Stimulated activated CD4-positive, alpha-beta T cell treated with anti-CD3 and anti-CD28 coated beads, TNF-alpha, amount 100 ng/mL, for 4 hours (primary cell): ENCODE measurements around the gene FYCO1.
A peak's percentile ranks its signal among the peaks of the same experiment; 100 is the strongest.

ENCODE experiments used
- DNase-seq, 3 experiments: peaks; one replicate each; pipeline ENCODE4 v3.0.0-alpha.2; 2020; ENCODE audit warnings: low read depth in 3 of 3

FYCO1 gene

DNA sequence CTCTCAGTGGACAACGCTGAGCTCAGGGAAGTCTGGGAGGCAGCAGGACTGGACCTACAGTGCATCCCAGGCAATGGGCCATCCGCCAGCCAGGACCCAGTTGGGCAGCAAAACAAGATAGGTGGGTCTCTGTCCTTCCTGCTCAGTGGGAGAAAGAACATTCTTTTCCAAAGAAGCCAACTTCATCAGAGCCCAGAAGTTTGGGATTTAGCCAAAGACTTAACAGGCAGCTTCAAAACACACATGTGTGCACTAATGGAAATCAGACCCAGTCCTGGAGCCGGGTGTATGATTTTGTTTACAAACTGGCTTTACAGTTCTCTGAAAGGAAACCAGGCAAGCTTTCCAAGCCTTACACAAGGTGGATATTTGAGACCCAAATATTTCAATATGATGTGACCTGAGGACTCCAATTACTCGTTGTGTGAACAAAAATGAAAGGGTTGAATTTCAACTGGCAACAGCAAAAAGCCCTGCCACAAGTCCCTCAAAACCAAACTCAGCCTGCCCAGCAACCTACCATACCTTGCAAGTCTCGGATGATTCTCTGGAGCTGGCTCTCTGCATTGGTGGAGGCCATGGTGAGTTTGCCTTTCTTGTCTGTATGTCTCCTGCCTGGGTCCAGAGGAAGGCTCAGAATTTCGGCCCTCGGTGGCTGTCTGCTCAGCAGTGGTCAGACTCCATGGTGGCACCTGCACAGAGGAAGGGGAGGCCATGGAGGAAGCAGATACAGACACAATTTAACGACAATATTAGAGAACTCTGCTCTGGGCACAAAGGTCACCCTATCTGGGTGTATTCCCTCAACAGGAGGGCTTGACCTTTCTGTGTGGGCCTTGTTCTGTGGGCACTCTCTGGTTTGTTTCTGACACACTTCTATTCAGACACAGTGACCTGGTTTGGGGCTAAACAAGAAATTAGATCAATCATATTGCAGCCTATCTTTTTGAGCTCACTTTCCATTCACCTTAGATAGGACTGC, 11.0 kb downstream of the FYCO1 start:
- no peak for DNase-seq

DNA sequence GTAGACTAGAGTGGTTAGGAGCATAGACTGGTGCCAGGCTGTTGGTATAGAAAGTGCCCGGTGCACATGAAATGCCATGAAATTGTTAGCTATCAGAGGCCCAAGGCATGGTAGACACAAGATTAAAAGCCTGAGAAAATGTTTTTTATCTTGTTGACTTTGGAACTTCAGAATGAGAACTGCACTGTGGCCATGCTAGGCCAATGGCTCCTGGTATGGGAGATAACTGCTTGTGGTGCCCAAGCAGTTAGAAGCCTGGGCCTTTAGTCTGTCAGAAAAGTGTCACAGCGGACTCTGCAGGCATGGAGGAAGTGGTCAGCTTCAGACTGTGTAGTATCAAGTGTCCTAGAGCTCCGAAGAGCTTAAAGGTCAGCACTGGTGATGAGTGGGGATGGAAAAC, 11.9 kb downstream of the FYCO1 start:
- no peak for DNase-seq

GRCh38 chr3:45981346-45982074, 14.1 kb downstream of the FYCO1 start:
- no peak for DNase-seq

GRCh38 chr3:45980819-45981218, 14.8 kb downstream of the FYCO1 start:
- no peak for DNase-seq

DNA sequence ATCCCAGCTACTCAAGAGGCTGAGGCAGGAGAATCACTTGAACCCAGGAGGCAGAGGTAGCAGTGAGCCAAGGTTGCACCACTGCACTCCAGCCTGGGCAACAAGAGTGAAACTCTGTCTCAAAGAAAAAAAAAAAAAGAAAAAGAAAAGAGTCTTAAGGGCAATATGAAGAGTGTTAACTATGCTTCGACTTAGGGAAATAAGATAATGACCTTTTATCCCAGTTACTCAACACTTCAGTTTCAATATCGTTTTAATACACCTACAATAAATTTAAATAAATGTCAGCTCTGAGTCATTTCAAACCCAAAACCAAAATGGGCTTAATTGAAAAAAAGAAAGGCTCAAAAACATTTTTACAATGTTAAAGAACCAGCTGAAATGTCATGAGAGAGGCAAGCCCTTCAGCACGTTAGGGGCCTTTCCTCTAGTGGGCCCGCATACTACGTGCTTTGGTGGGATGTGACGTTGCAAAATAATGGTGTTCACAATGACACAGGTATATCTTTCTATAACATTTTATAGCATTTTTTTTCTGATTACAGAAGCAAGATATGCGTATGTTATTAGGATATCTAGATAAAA, 15.3 kb downstream of the FYCO1 start:
- no peak for DNase-seq

GRCh38 chr3:45979378-45979777, 16.2 kb downstream of the FYCO1 start:
- no peak for DNase-seq

- peak in 1 of 3 experiments; percentile 30 for DNase-seq
These were observed 17.4 kb downstream of the FYCO1 start for GRCh38 chr3:45978006-45978761.

DNA sequence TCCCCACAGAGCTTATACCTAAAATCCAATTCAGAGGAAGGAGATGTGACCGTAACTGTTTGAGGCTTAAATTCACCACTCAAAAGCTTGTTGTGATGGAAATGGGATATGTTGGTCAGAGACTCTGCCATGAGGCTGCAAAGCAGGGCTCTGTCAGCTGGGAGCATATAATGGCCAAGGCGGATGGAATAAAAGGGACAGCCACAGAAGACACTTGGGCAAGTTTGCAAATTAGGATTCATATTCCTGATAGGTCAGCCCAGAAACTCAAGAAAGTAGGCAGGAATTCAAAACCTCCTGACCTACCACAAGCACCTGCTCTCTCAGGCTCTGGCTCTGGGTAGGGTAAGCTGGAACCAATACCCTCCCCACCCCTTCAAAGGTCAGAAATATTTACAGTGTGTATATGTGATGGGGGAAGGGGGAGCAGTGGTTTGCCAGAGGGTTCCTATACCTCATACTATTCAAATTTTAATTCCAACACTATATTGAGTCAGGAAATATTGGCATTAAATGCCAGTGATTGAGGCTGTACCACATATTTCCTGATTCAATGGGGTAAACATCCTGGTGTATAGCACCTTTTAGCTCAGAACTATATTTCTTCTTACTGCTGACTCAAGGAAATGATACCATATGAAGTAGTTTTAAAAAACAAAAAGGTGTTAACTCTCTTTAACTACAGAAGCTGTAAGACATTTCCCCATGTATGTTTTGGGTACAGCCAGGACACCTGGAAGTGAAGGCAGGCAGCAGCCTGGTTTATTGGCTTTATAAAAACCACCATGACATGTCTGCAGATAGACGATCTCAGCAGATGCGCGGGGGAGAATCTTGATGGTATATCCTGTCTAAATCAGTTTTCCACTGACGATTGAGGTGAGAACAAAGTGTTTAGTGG, 19.2 kb downstream of the FYCO1 start:
- no peak for DNase-seq

GRCh38 chr3:45975686-45976085, 19.9 kb downstream of the FYCO1 start:
- no peak for DNase-seq

DNA sequence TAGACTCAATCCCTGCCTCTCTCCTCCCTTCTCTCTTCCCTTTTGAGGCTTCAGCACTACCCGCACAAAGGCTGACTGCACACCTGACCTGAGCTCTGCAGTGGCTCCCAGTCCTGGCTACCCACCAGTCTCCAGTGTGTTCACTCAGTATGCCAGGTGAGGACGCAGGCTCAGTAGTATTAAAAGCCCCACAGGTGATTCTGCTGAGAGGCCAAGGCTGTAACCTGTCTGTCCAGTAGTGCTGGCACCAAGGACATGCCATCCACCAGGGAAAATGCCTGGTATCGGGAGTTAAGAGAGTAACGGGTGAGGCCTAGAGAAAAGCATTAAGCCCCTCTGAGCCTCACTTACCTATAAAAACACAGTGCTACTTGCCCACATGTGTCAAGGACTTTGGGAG, 20.9 kb downstream of the FYCO1 start:
- no peak for DNase-seq

GRCh38 chr3:45972534-45973402, 22.9 kb downstream of the FYCO1 start:
- no peak for DNase-seq

- no peak for DNase-seq
These were observed 25.7 kb downstream of the FYCO1 start for GRCh38 chr3:45969953-45970352.

DNA sequence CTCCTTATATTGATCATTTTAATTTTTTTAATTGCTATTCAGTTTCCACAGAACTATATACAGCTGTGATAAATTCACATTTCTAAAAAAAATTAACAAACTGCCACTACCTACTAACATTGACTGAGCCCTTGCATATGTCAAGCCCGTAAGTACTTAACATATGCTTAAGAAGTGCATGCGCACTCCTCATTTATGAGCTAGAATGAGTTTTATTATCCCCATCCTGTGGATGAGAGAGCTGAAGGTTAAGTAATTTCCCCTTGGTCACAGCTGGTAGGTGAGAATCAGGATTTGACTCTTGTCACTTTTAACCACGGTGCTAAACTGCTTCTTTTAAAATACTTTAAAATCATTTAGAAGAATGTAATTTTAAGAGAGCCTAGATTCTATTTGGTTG, 26.5 kb downstream of the FYCO1 start:
- DNase-seq: no peak

DNA sequence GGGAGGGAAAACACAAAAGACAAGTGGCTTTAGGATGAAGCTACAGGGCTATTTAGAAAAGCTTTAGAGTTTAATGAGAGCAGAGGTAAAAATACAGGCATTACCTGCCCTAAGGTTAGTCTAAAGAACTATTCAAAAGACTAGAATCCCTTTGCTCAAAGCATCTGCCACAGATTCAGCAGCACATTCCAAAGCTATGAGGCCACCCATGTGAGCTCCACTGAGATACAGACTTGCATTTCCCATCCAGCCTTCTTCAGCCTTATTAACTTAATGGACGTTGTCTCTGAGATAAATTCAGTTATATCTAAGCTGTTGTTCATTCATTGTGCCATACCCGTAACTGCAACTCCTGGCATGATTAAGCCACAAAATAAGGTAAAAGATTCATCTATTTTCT, 26.9 kb downstream of the FYCO1 start:
- no peak for DNase-seq

DNA sequence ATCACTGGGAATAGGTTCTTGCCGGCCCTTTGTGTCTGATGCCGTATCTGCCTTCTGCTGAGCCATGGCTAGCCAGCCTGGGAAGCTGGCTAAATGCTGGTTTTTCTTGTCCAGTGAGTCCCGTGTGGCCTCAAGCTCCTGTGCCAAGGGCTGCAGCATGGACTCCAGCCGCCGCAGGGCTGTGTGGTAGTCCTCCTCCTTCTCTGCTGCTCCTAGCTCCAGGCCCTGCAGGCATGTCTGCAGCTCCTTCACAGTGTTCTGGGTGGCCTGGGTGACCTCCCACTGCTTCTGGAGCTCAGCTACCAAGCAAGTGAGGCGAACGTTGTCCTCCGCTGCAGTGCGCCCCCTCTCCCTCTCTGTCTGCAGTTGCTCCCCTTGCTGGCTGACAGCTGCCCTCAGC, 27.5 kb downstream of the FYCO1 start:
- DNase-seq: no peak

DNA sequence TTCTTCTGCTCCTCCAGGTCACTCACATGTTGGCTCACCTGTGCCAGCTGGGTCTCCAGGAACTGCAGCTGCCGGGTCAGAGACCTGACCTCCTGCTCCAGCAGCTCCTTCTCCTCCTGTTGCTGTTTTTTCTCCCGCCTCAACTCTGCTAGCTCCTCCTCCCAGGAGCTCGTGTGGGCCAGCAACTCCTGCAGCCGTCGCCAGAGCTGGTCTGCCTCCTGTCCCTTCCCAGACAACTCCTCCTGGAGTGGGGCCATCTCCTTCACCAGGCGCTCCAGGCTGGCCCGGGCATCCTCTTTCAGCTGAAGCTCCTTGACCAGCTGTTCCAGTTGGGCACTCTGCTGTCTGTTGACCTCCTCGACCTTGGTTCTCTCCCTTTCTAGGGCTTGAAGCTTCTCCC, 27.9 kb downstream of the FYCO1 start:
- DNase-seq: no peak

GRCh38 chr3:45966950-45967640, 28.5 kb downstream of the FYCO1 start:
- no peak for DNase-seq

GRCh38 chr3:45966371-45966791, 29.2 kb downstream of the FYCO1 start:
- DNase-seq: no peak

- no peak for DNase-seq
These were observed 30.0 kb downstream of the FYCO1 start for GRCh38 chr3:45965653-45966052.
